Measurements from ENCODE around the gene ERBB4.

- no peak for TF ChIP-seq CTCF (IDR thresholded peaks at IDR 0.05)
- TF ChIP-seq REST (IDR thresholded peaks at IDR 0.05), result no peak
- TF ChIP-seq EP300 (IDR thresholded peaks at IDR 0.05), result no peak
- TF ChIP-seq JUN (IDR thresholded peaks at IDR 0.05), result no peak
- TF ChIP-seq RAD21 (conservative IDR thresholded peaks at IDR 0.05 in 1 of 2, IDR thresholded peaks at IDR 0.05 in 1 of 2), result no peak
- no peak for TF ChIP-seq RNF2 (IDR thresholded peaks at IDR 0.05; ENCODE audit: borderline replicate concordance, low read depth)
- no peak for TF ChIP-seq RFX5 (IDR thresholded peaks at IDR 0.05)
These were observed 1170.1 kb downstream of the ERBB4 start for GRCh38 chr2:211368467-211368866.
